IMR-90 (cell line): ENCODE measurements around the gene PLCD1. TPM values are rescaled to one million over a fixed set of nuclear protein-coding genes. Genes with fewer than 3 reads are reported as not detected.

Source experiments
- ATAC-seq: fragments of 200-7000 bp; cut with Tn5 transposase; 2 replicates; pipeline ENCODE4 v1.9.1; 2020; ENCODE audit warnings: low read depth, mild to moderate bottlenecking, moderate library complexity
- BruUV-seq: library from RNA; stranded (reverse); fragments of 400-500 nt; replicated peaks from 2 replicates; lab custom pipeline; 2021; lab: Mats Ljungman, UMichigan
- CTCF ChIA-PET: fragments of 300-600 bp; formaldehyde crosslinking; extraction: SDS; loops from one replicate; lab custom pipeline; 2021; ENCODE audit warnings: antibody characterized with exemption; lab: Yijun Ruan, JAX
- POLR2A ChIA-PET: fragments of 300-600 bp; sonication (Branson Sonifier 250); formaldehyde crosslinking; loops from one replicate; lab custom pipeline; 2022; ENCODE audit warnings: antibody characterized with exemption; ENCODE audit not compliant: unreplicated experiment; lab: Charles Lee
- DNase-seq: peaks from one replicate; pipeline ENCODE4 v3.0.0; 2013
- H2AFZ ChIP-seq: replicated peaks from 2 replicates; pipeline ENCODE3; 2013; ENCODE audit warnings: low read length, mild to moderate bottlenecking; ENCODE audit not compliant: poor library complexity
- H2AK5ac ChIP-seq: 2 replicates; pipeline ENCODE4 v1.6.1; 2013; ENCODE audit warnings: low read depth, low read length, inconsistent platforms
- H2AK9ac ChIP-seq: replicated peaks from 2 replicates; pipeline ENCODE3; 2013; ENCODE audit warnings: mild to moderate bottlenecking, low read depth, low read length, moderate library complexity; ENCODE audit not compliant: poor library complexity
- H2BK120ac ChIP-seq: 2 replicates; pipeline ENCODE4 v1.6.1; 2013; ENCODE audit warnings: low read depth, low read length, inconsistent platforms
- H2BK15ac ChIP-seq: 3 replicates; pipeline ENCODE4 v1.6.1; 2013; ENCODE audit warnings: low read depth, low read length, inconsistent platforms
- H2BK20ac ChIP-seq: 2 replicates; pipeline ENCODE4 v1.6.1; 2013; ENCODE audit warnings: low read depth, mild to moderate bottlenecking, inconsistent platforms, low read length, moderate library complexity
- H2BK5ac ChIP-seq: 2 replicates; pipeline ENCODE4 v1.6.1; 2013; ENCODE audit warnings: mild to moderate bottlenecking, low read depth, low read length, inconsistent platforms; ENCODE audit not compliant: poor library complexity, severe bottlenecking
- H3K14ac ChIP-seq: replicated peaks from 2 replicates; pipeline ENCODE4 v1.6.1; 2013; ENCODE audit warnings: low read depth, low read length, inconsistent platforms
- H3K18ac ChIP-seq: 2 replicates; pipeline ENCODE4 v1.6.1; 2013; ENCODE audit warnings: low read depth, low read length, control low read depth
- H3K23ac ChIP-seq: 2 replicates; pipeline ENCODE4 v1.6.1; 2013; ENCODE audit warnings: low read depth, low read length, inconsistent platforms
- H3K27ac ChIP-seq: 2 replicates; pipeline ENCODE4 v1.5.1; 2013; ENCODE audit warnings: mild to moderate bottlenecking, control low read depth, low read length; ENCODE audit not compliant: insufficient read depth
- H3K27me3 ChIP-seq: 2 replicates; pipeline ENCODE4 v1.6.1; 2013; ENCODE audit warnings: low read length; ENCODE audit not compliant: control insufficient read depth, insufficient read depth
- H3K36me3 ChIP-seq: 2 replicates; pipeline ENCODE4 v1.6.1; 2013; ENCODE audit warnings: low read length, mixed read lengths; ENCODE audit not compliant: control insufficient read depth, insufficient read depth
- H3K4ac ChIP-seq: 2 replicates; pipeline ENCODE4 v1.6.1; 2013; ENCODE audit warnings: low read depth, low read length, inconsistent platforms
- H3K4me1 ChIP-seq: 2 replicates; pipeline ENCODE4 v1.6.1; 2013; ENCODE audit warnings: low read length, mixed read lengths; ENCODE audit not compliant: control insufficient read depth, insufficient read depth
- H3K4me2 ChIP-seq: 2 replicates; pipeline ENCODE4 v1.6.1; 2013; ENCODE audit warnings: low read depth, mild to moderate bottlenecking, control low read depth, low read length, moderate library complexity
- H3K4me3 ChIP-seq: 2 replicates; pipeline ENCODE4 v1.5.1; 2013; ENCODE audit warnings: low read depth, mild to moderate bottlenecking, control low read depth, low read length, moderate library complexity; ENCODE audit not compliant: insufficient read depth
- H3K56ac ChIP-seq: 2 replicates; pipeline ENCODE4 v1.6.1; 2013; ENCODE audit warnings: low read length, inconsistent platforms; ENCODE audit not compliant: insufficient read depth; ENCODE audit errors: extremely low read depth
- H3K79me1 ChIP-seq, 2 experiments: 2 replicates each; pipeline ENCODE4 v1.6.1; 2013; ENCODE audit warnings: low read length in 2 of 2, inconsistent platforms in 1 of 2, low read depth in 1 of 2
- H3K9ac ChIP-seq: 2 replicates; pipeline ENCODE4 v1.6.1; 2013; ENCODE audit warnings: low read depth, low read length, control low read depth
- H3K9me1 ChIP-seq: 2 replicates; pipeline ENCODE4 v1.6.1; 2013; ENCODE audit warnings: low read length, inconsistent platforms; ENCODE audit not compliant: insufficient read depth
- H3K9me3 ChIP-seq: 2 replicates; pipeline ENCODE4 v1.6.1; 2013; ENCODE audit warnings: low read length; ENCODE audit not compliant: control insufficient read depth, insufficient read depth
- H4K20me1 ChIP-seq: 2 replicates; pipeline ENCODE4 v1.6.1; 2013; ENCODE audit warnings: low read length, inconsistent platforms; ENCODE audit not compliant: insufficient read depth
- H4K5ac ChIP-seq: 2 replicates; pipeline ENCODE4 v1.6.1; 2013; ENCODE audit warnings: mild to moderate bottlenecking, low read depth, low read length, control low read depth
- H4K8ac ChIP-seq, 2 experiments: 2 replicates each; pipeline ENCODE4 v1.6.1; 2013; ENCODE audit warnings: low read depth in 2 of 2, low read length in 2 of 2, control low read depth in 1 of 2, inconsistent platforms in 1 of 2
- H4K91ac ChIP-seq: 2 replicates; pipeline ENCODE4 v1.6.1; 2013; ENCODE audit warnings: low read depth, low read length, inconsistent platforms; ENCODE audit not compliant: insufficient read depth
- BHLHE40 ChIP-seq: fragments of 150-350 bp; IDR thresholded peaks from 2 replicates; pipeline ENCODE4 v1.6.1; 2016; ENCODE audit warnings: mild to moderate bottlenecking, low read depth, low read length
- CEBPB ChIP-seq: IDR thresholded peaks from 2 replicates; pipeline ENCODE4 v1.6.1; 2012; ENCODE audit warnings: low read depth, low read length, improper control_type of control experiment
- CHD1 ChIP-seq: IDR thresholded peaks from 2 replicates; pipeline ENCODE4 v1.6.1; 2012; ENCODE audit warnings: low read depth, low read length, improper control_type of control experiment
- FOS ChIP-seq: fragments of 150-350 bp; IDR thresholded peaks from 2 replicates; pipeline ENCODE4 v1.6.1; 2016; ENCODE audit warnings: low read depth, low read length
- MAFK ChIP-seq: IDR thresholded peaks from 2 replicates; pipeline ENCODE4 v1.6.1; 2012; ENCODE audit warnings: low read depth, low read length, improper control_type of control experiment
- MAZ ChIP-seq: IDR thresholded peaks from 2 replicates; pipeline ENCODE4 v1.6.1; 2012; ENCODE audit warnings: low read depth, mild to moderate bottlenecking, low read length, improper control_type of control experiment, moderate library complexity, borderline replicate concordance
- MXI1 ChIP-seq: IDR thresholded peaks from 2 replicates; pipeline ENCODE4 v1.6.1; 2012; ENCODE audit warnings: low read depth, mild to moderate bottlenecking, low read length, moderate library complexity, borderline replicate concordance
- NFE2L2 ChIP-seq: fragments of 150-350 bp; IDR thresholded peaks from 2 replicates; pipeline ENCODE4 v1.6.1; 2016; ENCODE audit warnings: low read depth, mild to moderate bottlenecking, low read length
- POLR2A ChIP-seq: IDR thresholded peaks from 2 replicates; pipeline ENCODE4 v1.6.1; 2012; ENCODE audit warnings: mild to moderate bottlenecking, low read depth, low read length
- RAD21 ChIP-seq: IDR thresholded peaks from 2 replicates; pipeline ENCODE4 v1.6.1; 2012; ENCODE audit warnings: low read length, improper control_type of control experiment
- RCOR1 ChIP-seq: IDR thresholded peaks from 2 replicates; pipeline ENCODE4 v1.6.1; 2012; ENCODE audit warnings: mild to moderate bottlenecking, low read length, improper control_type of control experiment; ENCODE audit not compliant: insufficient replicate concordance
- RFX5 ChIP-seq: IDR thresholded peaks from 2 replicates; pipeline ENCODE4 v1.8.0; 2012; ENCODE audit warnings: low read depth, mild to moderate bottlenecking, low read length, moderate library complexity
- SMC3 ChIP-seq: fragments of 150-350 bp; IDR thresholded peaks from 2 replicates; pipeline ENCODE4 v1.6.1; 2016; ENCODE audit warnings: low read depth, mild to moderate bottlenecking, antibody characterized with exemption, low read length, moderate library complexity
- WGBS, 2 experiments: methylation state at CpG; one replicate each; pipeline versions ENCODE4 v1.1.5 to v1.1.7; 2013; ENCODE audit warnings: missing lambda C conversion rate in 2 of 2; ENCODE audit not compliant: insufficient read length in 1 of 2; ENCODE audit errors: extremely low coverage in 2 of 2; 5-methylcytosine and 5-hydroxymethylcytosine counted together
- dilution Hi-C: fragments of 300-500 bp; cut with HindIII; formaldehyde crosslinking; loops from one replicate; pipeline ENCODE4 v1.14.3; 2018; ENCODE audit warnings: low sequenced_read_pairs; ENCODE audit not compliant: unreplicated experiment
- in situ Hi-C: fragments of 300-500 bp; cut with MboI; formaldehyde crosslinking; loops from 3 replicates; pipeline ENCODE4 v1.14.3; 2019; ENCODE audit warnings: low sequenced_read_pairs, inconsistent platforms, mixed read lengths
- intact Hi-C: fragments of 100-400 bp; cut with micrococcal nuclease; formaldehyde crosslinking; loops from 2 replicates; pipeline ENCODE4 v1.10.0; 2022
- polyA plus RNA-seq, 3 experiments: library from polyadenylated mRNA; depleted of rRNA; stranded (reverse); fragments of >200 nt; gene quantifications; 2 replicates each; pipeline ENCODE4 v1.2.3, GENCODE V29; 2012; ENCODE audit warnings: low replicate concordance in 1 of 3
- total RNA-seq: library from RNA; depleted of rRNA; stranded (reverse); fragments of >200 nt; gene quantifications from 2 replicates; pipeline ENCODE4 v1.2.3, GENCODE V29; 2012
- TF ChIP-seq, protein P1 (sequence below): fragments of 150-350 bp; IDR thresholded peaks from 2 replicates; pipeline ENCODE4 v1.6.1; 2016; ENCODE audit warnings: low read depth, mild to moderate bottlenecking, low read length, moderate library complexity, borderline replicate concordance
- TF ChIP-seq, protein P2 (sequence below): conservative IDR thresholded peaks from 2 replicates; pipeline ENCODE4 v1.5.1; 2012; ENCODE audit warnings: mild to moderate bottlenecking, low read depth, low read length, improper control_type of control experiment
- TF ChIP-seq, protein P3 (sequence below): fragments of 150-350 bp; IDR thresholded peaks from 2 replicates; pipeline ENCODE4 v1.6.1; 2017; ENCODE audit warnings: mild to moderate bottlenecking, antibody characterized with exemption, low read length, low read depth

Gene PLCD1
- total and polyA plus RNA-seq, 2 of the 4 experiments (the other 2 are of a cell fraction), result 14.9 to 16.3 TPM

DNA sequence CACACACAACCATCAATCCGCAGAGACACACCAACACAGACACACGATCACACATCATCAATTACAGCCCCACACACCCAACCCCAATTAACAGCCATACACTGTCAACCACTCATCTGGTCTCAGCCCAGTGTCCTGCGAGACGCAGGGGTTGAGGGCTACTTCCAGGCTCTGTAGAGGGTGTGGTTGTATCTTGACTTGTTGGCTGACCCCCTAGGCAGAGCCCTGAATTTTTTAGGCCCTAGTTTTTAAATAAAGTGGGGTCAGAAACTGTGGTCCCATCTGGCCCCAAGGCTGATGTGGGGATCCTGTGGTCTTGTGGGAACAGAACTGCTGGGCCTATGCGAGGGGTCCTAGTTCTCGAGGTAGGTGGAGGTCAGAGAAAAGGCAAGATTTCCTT, 29.6 kb downstream of the PLCD1 start:
- WGBS, 2 experiments, result no CpG with 5 or more reads among the region's 6 CpGs
- no peak overlapping the region for H3K9ac ChIP-seq
- peaks cover 3 to 19% of the 10 kb centered on the region in 2 experiments; a peak in 2 of 4 replicates for H3K79me1 ChIP-seq
- H2AK9ac ChIP-seq, result no peak overlapping the region
- DNase-seq (no peak), ATAC-seq (no peak)
- H3K4ac ChIP-seq, result no peak overlapping the region
- BruUV-seq, result no TSS peak
- dilution Hi-C loops (no loop called here), in situ Hi-C loops (no loop called here), intact Hi-C loops (no loop called here)
- ChIA-PET POLR2A (no interaction called here), CTCF (no interaction called here)
- H2BK5ac ChIP-seq, result no peak overlapping the region
- H2BK15ac ChIP-seq, result no peak overlapping the region
- no peak overlapping the region for H3K23ac ChIP-seq
- no peak overlapping the region for H4K5ac ChIP-seq
- peaks cover 10% of the 10 kb centered on the region for H3K36me3 ChIP-seq
- H3K4me3 ChIP-seq, result no peak overlapping the region
- peaks cover 10% of the 10 kb centered on the region for H3K4me1 ChIP-seq
- H3K4me2 ChIP-seq, result no peak overlapping the region
- peak overlapping the region; percentile 12; the same call in 1 of the 2 replicates for H2AK5ac ChIP-seq
- peaks cover 19% of the 10 kb centered on the region for H3K9me1 ChIP-seq
- H3K56ac ChIP-seq, result no peak overlapping the region
- peak overlapping the region in 1 of 2 experiments; percentile 75; a peak in 2 of 4 replicates for H4K8ac ChIP-seq
- no peak overlapping the region for H2BK120ac ChIP-seq
- H3K27me3 ChIP-seq, result no peaks in the 10 kb centered on the region
- H3K27ac ChIP-seq, result no peak overlapping the region
- H4K20me1 ChIP-seq, result peaks cover 8% of the 10 kb centered on the region; the same call in 1 of the 2 replicates
- no peak overlapping the region for H4K91ac ChIP-seq
- TF ChIP-seq RFX5 (no peak), NFE2L2 (no peak), RCOR1 (no peak), BHLHE40 (no peak), MAFK (no peak), FOS (no peak), RAD21 (no peak), POLR2A (no peak), MXI1 (no peak), CEBPB (no peak), MAZ (no peak), CHD1 (no peak), SMC3 (no peak)
- TF ChIP-seq, protein P1, sequence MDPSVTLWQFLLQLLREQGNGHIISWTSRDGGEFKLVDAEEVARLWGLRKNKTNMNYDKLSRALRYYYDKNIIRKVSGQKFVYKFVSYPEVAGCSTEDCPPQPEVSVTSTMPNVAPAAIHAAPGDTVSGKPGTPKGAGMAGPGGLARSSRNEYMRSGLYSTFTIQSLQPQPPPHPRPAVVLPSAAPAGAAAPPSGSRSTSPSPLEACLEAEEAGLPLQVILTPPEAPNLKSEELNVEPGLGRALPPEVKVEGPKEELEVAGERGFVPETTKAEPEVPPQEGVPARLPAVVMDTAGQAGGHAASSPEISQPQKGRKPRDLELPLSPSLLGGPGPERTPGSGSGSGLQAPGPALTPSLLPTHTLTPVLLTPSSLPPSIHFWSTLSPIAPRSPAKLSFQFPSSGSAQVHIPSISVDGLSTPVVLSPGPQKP, result no peak
- TF ChIP-seq, protein P2, sequence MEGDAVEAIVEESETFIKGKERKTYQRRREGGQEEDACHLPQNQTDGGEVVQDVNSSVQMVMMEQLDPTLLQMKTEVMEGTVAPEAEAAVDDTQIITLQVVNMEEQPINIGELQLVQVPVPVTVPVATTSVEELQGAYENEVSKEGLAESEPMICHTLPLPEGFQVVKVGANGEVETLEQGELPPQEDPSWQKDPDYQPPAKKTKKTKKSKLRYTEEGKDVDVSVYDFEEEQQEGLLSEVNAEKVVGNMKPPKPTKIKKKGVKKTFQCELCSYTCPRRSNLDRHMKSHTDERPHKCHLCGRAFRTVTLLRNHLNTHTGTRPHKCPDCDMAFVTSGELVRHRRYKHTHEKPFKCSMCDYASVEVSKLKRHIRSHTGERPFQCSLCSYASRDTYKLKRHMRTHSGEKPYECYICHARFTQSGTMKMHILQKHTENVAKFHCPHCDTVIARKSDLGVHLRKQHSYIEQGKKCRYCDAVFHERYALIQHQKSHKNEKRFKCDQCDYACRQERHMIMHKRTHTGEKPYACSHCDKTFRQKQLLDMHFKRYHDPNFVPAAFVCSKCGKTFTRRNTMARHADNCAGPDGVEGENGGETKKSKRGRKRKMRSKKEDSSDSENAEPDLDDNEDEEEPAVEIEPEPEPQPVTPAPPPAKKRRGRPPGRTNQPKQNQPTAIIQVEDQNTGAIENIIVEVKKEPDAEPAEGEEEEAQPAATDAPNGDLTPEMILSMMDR, result no peak
- TF ChIP-seq, protein P3, sequence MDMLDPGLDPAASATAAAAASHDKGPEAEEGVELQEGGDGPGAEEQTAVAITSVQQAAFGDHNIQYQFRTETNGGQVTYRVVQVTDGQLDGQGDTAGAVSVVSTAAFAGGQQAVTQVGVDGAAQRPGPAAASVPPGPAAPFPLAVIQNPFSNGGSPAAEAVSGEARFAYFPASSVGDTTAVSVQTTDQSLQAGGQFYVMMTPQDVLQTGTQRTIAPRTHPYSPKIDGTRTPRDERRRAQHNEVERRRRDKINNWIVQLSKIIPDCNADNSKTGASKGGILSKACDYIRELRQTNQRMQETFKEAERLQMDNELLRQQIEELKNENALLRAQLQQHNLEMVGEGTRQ, result no peak
- no peak overlapping the region for H2BK20ac ChIP-seq
- no peaks in the 10 kb centered on the region for H3K9me3 ChIP-seq
- H3K18ac ChIP-seq, result no peak overlapping the region
- no peak overlapping the region for H2AFZ ChIP-seq
- H3K14ac ChIP-seq, result no peak overlapping the region
